Neuronal stem cell (in vitro differentiated cells): ENCODE data around the gene TMEM221.
"Not testable (repeated sequence)": the region's sequence is repeated elsewhere in the genome, so short reads cannot be mapped to it uniquely, and the experiment has no call there.

Source experiments
- DNase-seq: peaks from one replicate; pipeline ENCODE4 v3.0.0-alpha.2; 2013; ENCODE audit warnings: low spot score
- H2AFZ ChIP-seq: one replicate; pipeline ENCODE4 v1.6.1; 2013; ENCODE audit warnings: mild to moderate bottlenecking, low read length, inconsistent platforms
- H2AK5ac ChIP-seq: 2 replicates; pipeline ENCODE4 v1.6.1; 2013; ENCODE audit warnings: low read depth, mild to moderate bottlenecking, inconsistent platforms, low read length, moderate library complexity, mixed read lengths
- H2BK120ac ChIP-seq: 2 replicates; pipeline ENCODE4 v1.6.1; 2013; ENCODE audit warnings: low read depth, mild to moderate bottlenecking, inconsistent platforms, low read length, moderate library complexity, mixed read lengths
- H2BK12ac ChIP-seq: one replicate; pipeline ENCODE4 v1.6.1; 2013; ENCODE audit warnings: low read length, inconsistent platforms
- H2BK15ac ChIP-seq: 2 replicates; pipeline ENCODE4 v1.6.1; 2013; ENCODE audit warnings: mild to moderate bottlenecking, low read length, inconsistent platforms, mixed read lengths
- H2BK5ac ChIP-seq: one replicate; pipeline ENCODE4 v1.6.1; 2013; ENCODE audit warnings: inconsistent platforms, mild to moderate bottlenecking, low read length, moderate library complexity
- H3K14ac ChIP-seq: one replicate; pipeline ENCODE4 v1.6.1; 2013; ENCODE audit warnings: low read length, inconsistent platforms
- H3K18ac ChIP-seq: 2 replicates; pipeline ENCODE4 v1.6.1; 2013; ENCODE audit warnings: low read length, inconsistent platforms
- H3K23ac ChIP-seq: 2 replicates; pipeline ENCODE4 v1.6.1; 2013; ENCODE audit warnings: low read depth, mild to moderate bottlenecking, mixed read lengths, low read length, inconsistent platforms; ENCODE audit not compliant: poor library complexity
- H3K27ac ChIP-seq: replicated peaks from 3 replicates; pipeline ENCODE4 v1.5.1; 2013; ENCODE audit warnings: low read length, inconsistent platforms
- H3K27me3 ChIP-seq, 3 experiments: 2 replicates each; pipeline ENCODE4 v1.6.1; 2013; ENCODE audit warnings: low read length in 3 of 3, mild to moderate bottlenecking in 2 of 3, inconsistent platforms in 1 of 3, low read depth in 1 of 3, mixed read lengths in 1 of 3, moderate library complexity in 1 of 3; ENCODE audit not compliant: control insufficient read depth in 3 of 3, insufficient read depth in 3 of 3
- H3K36me3 ChIP-seq, 2 donors: replicated peaks in 1 of 2; 2 replicates each; pipeline ENCODE4 v1.6.1; 2013; ENCODE audit warnings: low read length in 2 of 2; ENCODE audit not compliant: control insufficient read depth in 2 of 2, insufficient read depth in 2 of 2
- H3K4ac ChIP-seq: 2 replicates; pipeline ENCODE4 v1.6.1; 2013; ENCODE audit warnings: inconsistent platforms, mild to moderate bottlenecking, low read length, moderate library complexity
- H3K4me1 ChIP-seq, 2 donors: 1 replicate in 1 of 2; 2 replicates in 1 of 2; pipeline ENCODE4 v1.6.1; 2013; ENCODE audit warnings: low read length in 2 of 2, low read depth in 1 of 2; ENCODE audit not compliant: control insufficient read depth in 2 of 2, insufficient read depth in 1 of 2
- H3K4me2 ChIP-seq: one replicate; pipeline ENCODE4 v1.6.1; 2013; ENCODE audit warnings: mild to moderate bottlenecking, low read length, inconsistent platforms; ENCODE audit not compliant: insufficient read depth, poor library complexity, severe bottlenecking
- H3K4me3 ChIP-seq, 2 donors: 2 replicates each; pipeline ENCODE4 v1.5.1; 2013; ENCODE audit warnings: low read length in 2 of 2, mild to moderate bottlenecking in 2 of 2, inconsistent platforms in 1 of 2, moderate library complexity in 1 of 2
- H3K79me1 ChIP-seq: one replicate; pipeline ENCODE4 v1.6.1; 2013; ENCODE audit warnings: low read depth, mild to moderate bottlenecking, inconsistent platforms, low read length, moderate library complexity
- H3K9ac ChIP-seq: one replicate; pipeline ENCODE4 v1.6.1; 2013; ENCODE audit warnings: mild to moderate bottlenecking, low read depth, low read length, inconsistent platforms; ENCODE audit not compliant: poor library complexity
- H3K9me3 ChIP-seq, 2 donors: replicated peaks in 1 of 2; 2 replicates each; pipeline versions ENCODE3 to v1.6.1; 2013; ENCODE audit warnings: low read length in 2 of 2, mild to moderate bottlenecking in 2 of 2, inconsistent platforms in 1 of 2, low read depth in 1 of 2, mixed read lengths in 1 of 2, moderate library complexity in 1 of 2; ENCODE audit not compliant: control insufficient read depth in 2 of 2, insufficient read depth in 1 of 2
- H4K8ac ChIP-seq: one replicate; pipeline ENCODE4 v1.6.1; 2013; ENCODE audit warnings: low read depth, mild to moderate bottlenecking, inconsistent platforms, low read length, moderate library complexity
- H4K91ac ChIP-seq: one replicate; pipeline ENCODE4 v1.6.1; 2013; ENCODE audit warnings: low read length, low read depth, mild to moderate bottlenecking, inconsistent platforms; ENCODE audit not compliant: poor library complexity
- WGBS, 2 donors: extraction: QIAGEN DNeasy Blood & Tissue Kit; methylation state at CpG; one replicate each; pipeline ENCODE4 v1.1.7; 2013; ENCODE audit warnings: missing lambda C conversion rate in 2 of 2, mixed read lengths in 1 of 2; ENCODE audit not compliant: insufficient read length in 2 of 2, insufficient replicate concordance in 1 of 2; ENCODE audit errors: extremely low coverage in 2 of 2; 5-methylcytosine and 5-hydroxymethylcytosine counted together

TMEM221 gene

DNA sequence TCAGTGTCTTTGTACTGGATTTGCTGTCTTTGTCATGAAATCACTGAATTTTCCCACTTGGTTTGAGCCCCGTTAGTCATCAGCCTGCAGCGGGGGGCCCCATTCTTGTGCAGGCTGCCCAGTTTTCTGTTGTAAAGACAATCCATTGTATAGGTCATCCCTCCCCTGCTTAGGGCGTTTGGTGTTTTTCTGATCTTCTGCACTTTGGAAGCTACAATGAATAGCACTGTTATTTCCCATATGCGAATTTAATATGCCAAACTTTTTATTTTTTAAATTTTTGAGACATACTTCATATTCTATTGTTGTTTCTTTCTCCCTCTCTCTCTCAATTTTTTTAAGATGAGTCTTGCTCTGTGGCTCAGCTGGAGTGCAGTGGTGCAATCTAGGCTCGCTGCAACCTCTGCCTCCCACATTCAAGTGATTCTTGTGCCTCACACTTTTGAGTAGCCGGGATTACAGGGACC is 30.9 kb upstream of the TMEM221 start:
- H3K4me2 ChIP-seq = no peak overlapping the region
- no peak for DNase-seq
- peaks cover 2% of the 10 kb centered on the region for H3K79me1 ChIP-seq
- H3K14ac ChIP-seq = no peak overlapping the region
- H2BK120ac ChIP-seq = no peak overlapping the region
- no peak overlapping the region for H3K4ac ChIP-seq
- no peak overlapping the region for H3K18ac ChIP-seq
- H3K27ac ChIP-seq = peak overlapping the region; percentile 40
- H2AK5ac ChIP-seq = no peak overlapping the region
- H3K4me1 ChIP-seq = peaks cover 3 to 5% of the 10 kb centered on the region in 2 donors
- no peak overlapping the region for H3K23ac ChIP-seq
- no peak overlapping the region for H2BK12ac ChIP-seq
- no peak overlapping the region for H4K8ac ChIP-seq
- no peaks in the 10 kb centered on the region for H3K36me3 ChIP-seq
- H2AFZ ChIP-seq = peak overlapping the region; percentile 73
- H3K9me3 ChIP-seq = no peaks in the 10 kb centered on the region
- H3K4me3 ChIP-seq = no peak overlapping the region
- no peak overlapping the region for H2BK15ac ChIP-seq
- WGBS, 2 donors = no CpG with 5 or more reads among the region's 6 CpGs
- H3K27me3 ChIP-seq = no peaks in the 10 kb centered on the region
- H4K91ac ChIP-seq = no peak overlapping the region
- no peak overlapping the region for H2BK5ac ChIP-seq
- H3K9ac ChIP-seq = no peak overlapping the region

DNA sequence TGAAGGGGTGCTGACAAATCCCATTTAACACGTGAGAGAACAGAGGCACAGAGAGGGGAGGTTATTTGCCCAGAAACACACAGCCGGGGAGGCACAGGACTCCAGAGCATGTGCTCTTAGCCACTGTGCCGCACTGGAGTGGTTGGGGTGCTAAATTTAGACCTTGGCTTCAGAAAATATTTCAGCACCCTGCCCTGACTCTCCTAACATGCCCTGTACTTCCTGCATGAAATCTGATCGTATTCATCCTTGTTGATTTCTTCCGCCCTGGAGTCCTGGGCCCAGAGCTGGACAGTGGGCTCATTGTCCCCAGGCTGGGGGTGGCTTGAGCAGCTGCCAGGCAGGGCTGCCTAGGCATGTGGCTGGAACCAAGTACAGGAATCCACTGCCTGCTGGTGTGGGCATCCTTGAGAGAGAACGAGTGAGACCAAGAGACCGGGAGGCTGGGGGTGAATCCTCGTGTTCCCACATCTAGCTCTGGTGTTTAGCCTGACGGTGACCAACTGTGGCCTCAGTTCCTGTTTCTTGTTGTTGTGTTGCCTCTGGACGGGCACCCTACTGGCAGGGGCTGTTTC is 27.2 kb upstream of the TMEM221 start:
- DNase-seq = no peak
- no peaks in the 10 kb centered on the region for H3K36me3 ChIP-seq
- H3K79me1 ChIP-seq = peaks cover 2% of the 10 kb centered on the region
- no peak overlapping the region for H2BK12ac ChIP-seq
- H3K18ac ChIP-seq = no peak overlapping the region
- no peak overlapping the region for H3K4ac ChIP-seq
- H3K27me3 ChIP-seq = no peaks in the 10 kb centered on the region
- no peak overlapping the region for H4K91ac ChIP-seq
- no peak overlapping the region for H2BK120ac ChIP-seq
- H2AK5ac ChIP-seq = peak overlapping the region; percentile 52
- H3K4me3 ChIP-seq = no peak overlapping the region
- H3K23ac ChIP-seq = peak overlapping the region; percentile 43
- H3K4me1 ChIP-seq = peaks cover 8 to 9% of the 10 kb centered on the region in 2 donors
- H4K8ac ChIP-seq = no peak overlapping the region
- no peaks in the 10 kb centered on the region for H3K9me3 ChIP-seq
- H2AFZ ChIP-seq = no peak overlapping the region
- no peak overlapping the region for H3K27ac ChIP-seq
- WGBS, 2 donors = no CpG with 5 or more reads among the region's 10 CpGs
- no peak overlapping the region for H3K9ac ChIP-seq
- peak overlapping the region; percentile 89 for H3K14ac ChIP-seq
- peak overlapping the region; percentile 10 for H2BK15ac ChIP-seq
- H3K4me2 ChIP-seq = no peak overlapping the region
- no peak overlapping the region for H2BK5ac ChIP-seq

DNA sequence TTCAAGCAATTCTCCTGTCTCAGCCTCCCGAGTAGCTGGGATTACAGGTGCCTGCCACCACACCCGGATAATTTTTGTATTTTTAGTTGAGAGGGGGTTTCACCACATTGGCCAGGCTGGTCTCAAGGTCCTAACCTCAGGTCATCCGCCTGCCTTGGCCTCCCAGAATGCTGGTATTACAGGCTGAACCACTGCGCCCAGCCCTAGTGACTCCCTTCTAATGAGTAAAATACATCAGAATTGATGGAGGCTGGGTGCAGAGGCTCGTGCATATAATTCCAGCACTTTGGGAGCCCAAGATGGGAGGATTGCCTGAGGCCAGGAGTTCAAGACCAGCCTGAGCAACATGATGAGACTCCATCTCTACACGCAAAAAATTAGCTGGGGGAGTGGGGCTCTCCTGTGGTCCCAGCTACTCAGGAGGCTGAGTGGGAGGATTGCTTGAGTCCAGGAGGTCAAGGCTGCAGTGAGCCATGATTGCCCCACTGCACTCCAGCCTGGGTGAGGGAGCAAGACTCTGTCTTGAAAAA is 26.6 kb upstream of the TMEM221 start:
- not testable (repeated sequence) for H3K4me1 ChIP-seq, H3K9me3 ChIP-seq
- WGBS, 2 donors = no CpG with 5 or more reads among the region's 6 CpGs

DNA sequence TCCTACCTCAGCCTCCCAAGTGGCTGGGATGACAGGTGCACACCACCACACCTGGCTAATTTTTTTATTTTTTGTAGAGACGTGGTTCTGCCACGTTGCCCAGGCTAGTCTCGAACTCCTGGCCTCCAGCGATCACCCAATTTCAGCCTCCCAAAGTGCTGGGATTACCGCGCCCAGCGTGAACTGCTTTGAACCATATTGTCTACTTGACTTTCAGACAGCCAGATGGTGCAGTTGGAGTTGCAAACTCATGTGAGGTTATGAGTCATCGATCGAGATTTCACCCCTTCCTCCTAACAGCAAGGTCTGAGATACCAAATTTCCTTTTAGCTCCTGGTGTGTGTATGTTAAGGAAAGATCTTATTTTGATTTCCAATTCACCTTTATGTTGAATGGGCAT is 24.6 kb upstream of the TMEM221 start:
- Histone ChIP-seq H3K14ac (no peak overlapping the region), H2BK12ac (no peak overlapping the region), H2BK5ac (no peak overlapping the region), H4K91ac (no peak overlapping the region), H3K27me3 (peaks cover 0 to 9% (median 0%) of the 10 kb centered on the region in 3 experiments), H3K27ac (no peak overlapping the region), H3K9me3 (no peaks in the 10 kb centered on the region), H3K4ac (no peak overlapping the region), H2AFZ (no peak overlapping the region), H3K23ac (no peak overlapping the region), H3K18ac (no peak overlapping the region), H3K79me1 (peaks cover 2% of the 10 kb centered on the region), H2BK120ac (no peak overlapping the region), H2AK5ac (no peak overlapping the region), H3K36me3 (no peaks in the 10 kb centered on the region), H3K4me1 (peaks cover 13 to 16% of the 10 kb centered on the region in 2 donors), H2BK15ac (no peak overlapping the region), H3K4me3 (no peak overlapping the region), H3K4me2 (no peak overlapping the region), H4K8ac (no peak overlapping the region), H3K9ac (no peak overlapping the region)
- no peak for DNase-seq
- WGBS, 2 donors = no CpG with 5 or more reads among the region's 9 CpGs

More for the DNA sequence above, 26.6 kb upstream of the TMEM221 start:
- H3K9ac ChIP-seq, H4K91ac ChIP-seq, H2BK12ac ChIP-seq, H3K18ac ChIP-seq, H2AK5ac ChIP-seq, H2AFZ ChIP-seq, H3K4ac ChIP-seq, H3K4me3 ChIP-seq, H2BK120ac ChIP-seq, DNase-seq, H3K79me1 ChIP-seq, H3K27ac ChIP-seq, H3K36me3 ChIP-seq, H3K4me2 ChIP-seq, H2BK5ac ChIP-seq, H3K23ac ChIP-seq, H4K8ac ChIP-seq, H3K27me3 ChIP-seq: not testable (repeated sequence)
- Histone ChIP-seq H2BK15ac (peak overlapping the region; percentile 10), H3K14ac (peak overlapping the region; percentile 71)
